AG09319 (cell line): Measurements from ENCODE around the gene RAB3IL1.

Experiments
- DNase-seq: peaks from one replicate; pipeline ENCODE4 v3.0.0-alpha.2; 2010; ENCODE audit warnings: low read depth; ENCODE audit errors: extremely low read depth
- CTCF ChIP-seq: IDR thresholded peaks from 2 replicates; pipeline ENCODE4 v1.5.1; 2011; ENCODE audit warnings: low read depth, mild to moderate bottlenecking, inconsistent platforms, low read length, moderate library complexity

The RAB3IL1 gene

GRCh38 chr11:61914471-61915171 lies 2.7 kb downstream of the RAB3IL1 start:
- DNase-seq = no peak
- TF ChIP-seq CTCF = no peak

GRCh38 chr11:61913699-61914395 lies 3.5 kb downstream of the RAB3IL1 start:
- DNase-seq = no peak
- no peak for TF ChIP-seq CTCF

- DNase-seq = no peak
- TF ChIP-seq CTCF = no peak
These were observed 4.2 kb downstream of the RAB3IL1 start for GRCh38 chr11:61912991-61913698.

GRCh38 chr11:61912530-61912898 lies 4.9 kb downstream of the RAB3IL1 start:
- DNase-seq = no peak
- no peak for TF ChIP-seq CTCF

GRCh38 chr11:61911701-61912529 lies 5.5 kb downstream of the RAB3IL1 start:
- TF ChIP-seq CTCF = no peak
- no peak for DNase-seq

GRCh38 chr11:61911128-61911700 lies 6.2 kb downstream of the RAB3IL1 start:
- DNase-seq = no peak
- TF ChIP-seq CTCF = no peak
